Measurements from ENCODE around the gene INO80E.

INO80E gene

DNA sequence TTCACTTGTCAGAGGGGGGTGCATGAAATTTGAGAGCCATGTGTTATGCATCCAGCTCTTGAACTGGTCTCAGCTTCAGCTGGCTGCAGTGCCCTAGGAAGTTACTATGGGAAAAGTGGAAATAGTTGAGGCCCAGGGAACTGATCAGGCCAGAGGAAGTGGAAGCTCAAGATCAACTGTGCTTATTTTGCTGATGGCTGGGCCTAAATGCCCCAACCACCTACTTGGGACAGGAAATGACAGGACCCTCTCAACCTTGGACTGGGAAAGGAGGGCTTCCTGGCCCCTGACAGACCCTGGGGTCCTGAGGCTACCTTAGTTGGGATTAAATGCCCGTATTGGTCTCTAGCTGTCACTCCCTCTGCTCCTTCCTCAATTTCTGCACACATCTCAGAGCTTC, 23.5 kb upstream of the INO80E start:
- no peaks in the 10 kb centered on the region for H3K27me3 ChIP-seq (replicated peaks; ENCODE audit: insufficient read depth, low read length)
- H3K4me3 ChIP-seq (ENCODE audit: low read length), result no peak overlapping the region
- no peak overlapping the region for H3K4me2 ChIP-seq (ENCODE audit: low read depth, low read length)
- no peak for DNase-seq
- H2AFZ ChIP-seq (ENCODE audit: low read length), result no peak overlapping the region
- no peaks in the 10 kb centered on the region for H3F3A ChIP-seq (ENCODE audit: insufficient read depth, low read length)
- H3K79me2 ChIP-seq (ENCODE audit: low read length), result peaks cover 38% of the 10 kb centered on the region
- H3K27ac ChIP-seq (ENCODE audit: low read length), result no peak overlapping the region
- H3K9me3 ChIP-seq (replicated peaks; ENCODE audit: insufficient read depth, low read length), result no peaks in the 10 kb centered on the region
- H3K9me2 ChIP-seq (replicated peaks; ENCODE audit: insufficient read depth, low read length), result no peaks in the 10 kb centered on the region
- no peaks in the 10 kb centered on the region for H4K20me1 ChIP-seq (ENCODE audit: insufficient read depth, low read length)
- peaks cover 19% of the 10 kb centered on the region for H3K4me1 ChIP-seq (ENCODE audit: low read length)
- no peak for TF ChIP-seq EZH2phosphoT487 (IDR thresholded peaks at IDR 0.05; ENCODE audit: low read length)
- TF ChIP-seq, protein P1, sequence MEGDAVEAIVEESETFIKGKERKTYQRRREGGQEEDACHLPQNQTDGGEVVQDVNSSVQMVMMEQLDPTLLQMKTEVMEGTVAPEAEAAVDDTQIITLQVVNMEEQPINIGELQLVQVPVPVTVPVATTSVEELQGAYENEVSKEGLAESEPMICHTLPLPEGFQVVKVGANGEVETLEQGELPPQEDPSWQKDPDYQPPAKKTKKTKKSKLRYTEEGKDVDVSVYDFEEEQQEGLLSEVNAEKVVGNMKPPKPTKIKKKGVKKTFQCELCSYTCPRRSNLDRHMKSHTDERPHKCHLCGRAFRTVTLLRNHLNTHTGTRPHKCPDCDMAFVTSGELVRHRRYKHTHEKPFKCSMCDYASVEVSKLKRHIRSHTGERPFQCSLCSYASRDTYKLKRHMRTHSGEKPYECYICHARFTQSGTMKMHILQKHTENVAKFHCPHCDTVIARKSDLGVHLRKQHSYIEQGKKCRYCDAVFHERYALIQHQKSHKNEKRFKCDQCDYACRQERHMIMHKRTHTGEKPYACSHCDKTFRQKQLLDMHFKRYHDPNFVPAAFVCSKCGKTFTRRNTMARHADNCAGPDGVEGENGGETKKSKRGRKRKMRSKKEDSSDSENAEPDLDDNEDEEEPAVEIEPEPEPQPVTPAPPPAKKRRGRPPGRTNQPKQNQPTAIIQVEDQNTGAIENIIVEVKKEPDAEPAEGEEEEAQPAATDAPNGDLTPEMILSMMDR (IDR thresholded peaks at IDR 0.05; ENCODE audit: low read length), result no peak
- no peaks in the 10 kb centered on the region for H3K36me3 ChIP-seq (replicated peaks; ENCODE audit: insufficient read depth, low read length)
- H3K9ac ChIP-seq (ENCODE audit: low read length), result no peak overlapping the region

DNA sequence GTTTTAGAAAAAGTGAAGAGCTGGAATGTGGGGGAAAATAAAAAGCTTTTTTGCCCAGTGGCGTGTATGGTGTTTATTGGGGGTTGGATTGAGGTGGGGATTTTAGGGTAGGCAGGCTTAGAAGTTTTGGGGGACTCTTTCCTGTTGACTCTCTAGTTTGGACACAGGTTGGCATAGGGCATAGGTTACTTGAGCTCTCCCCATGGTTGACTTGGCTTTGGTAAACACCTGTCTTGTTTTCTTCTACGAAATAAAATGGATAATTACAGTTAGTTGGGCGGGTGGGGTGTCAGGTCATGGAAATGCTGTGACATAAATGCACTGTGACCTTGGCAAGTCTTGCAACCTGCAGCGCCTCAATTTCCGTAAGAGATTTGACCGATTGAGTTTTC, 23.1 kb upstream of the INO80E start:
- peaks cover 19% of the 10 kb centered on the region for H3K4me1 ChIP-seq (ENCODE audit: low read length)
- no peaks in the 10 kb centered on the region for H3K36me3 ChIP-seq (replicated peaks; ENCODE audit: insufficient read depth, low read length)
- H4K20me1 ChIP-seq (ENCODE audit: insufficient read depth, low read length), result no peaks in the 10 kb centered on the region
- H2AFZ ChIP-seq (ENCODE audit: low read length), result peak overlapping the region; percentile 76
- H3K9me2 ChIP-seq (replicated peaks; ENCODE audit: insufficient read depth, low read length), result no peaks in the 10 kb centered on the region
- DNase-seq, result no peak
- TF ChIP-seq EZH2 (optimal IDR thresholded peaks at IDR 0.05; ENCODE audit: low read depth, low read length) (no peak), EZH2phosphoT487 (IDR thresholded peaks at IDR 0.05; ENCODE audit: low read length) (no peak)
- TF ChIP-seq, protein P1 (IDR thresholded peaks at IDR 0.05; ENCODE audit: low read length), result no peak
- H3K4me2 ChIP-seq (ENCODE audit: low read depth, low read length), result peak overlapping the region; percentile 27; the same call in 1 of the 2 replicates
- no peak overlapping the region; the same call in 1 of the 2 replicates for H3K27ac ChIP-seq (ENCODE audit: low read length)
- H3K9ac ChIP-seq (ENCODE audit: low read length), result no peak overlapping the region
- H3K27me3 ChIP-seq (replicated peaks; ENCODE audit: insufficient read depth, low read length), result no peaks in the 10 kb centered on the region
- H3K79me2 ChIP-seq (ENCODE audit: low read length), result peaks cover 43% of the 10 kb centered on the region
- no peaks in the 10 kb centered on the region for H3F3A ChIP-seq (ENCODE audit: insufficient read depth, low read length)
- no peaks in the 10 kb centered on the region for H3K9me3 ChIP-seq (replicated peaks; ENCODE audit: insufficient read depth, low read length)
- no peak overlapping the region for H3K4me3 ChIP-seq (ENCODE audit: low read length)

DNA sequence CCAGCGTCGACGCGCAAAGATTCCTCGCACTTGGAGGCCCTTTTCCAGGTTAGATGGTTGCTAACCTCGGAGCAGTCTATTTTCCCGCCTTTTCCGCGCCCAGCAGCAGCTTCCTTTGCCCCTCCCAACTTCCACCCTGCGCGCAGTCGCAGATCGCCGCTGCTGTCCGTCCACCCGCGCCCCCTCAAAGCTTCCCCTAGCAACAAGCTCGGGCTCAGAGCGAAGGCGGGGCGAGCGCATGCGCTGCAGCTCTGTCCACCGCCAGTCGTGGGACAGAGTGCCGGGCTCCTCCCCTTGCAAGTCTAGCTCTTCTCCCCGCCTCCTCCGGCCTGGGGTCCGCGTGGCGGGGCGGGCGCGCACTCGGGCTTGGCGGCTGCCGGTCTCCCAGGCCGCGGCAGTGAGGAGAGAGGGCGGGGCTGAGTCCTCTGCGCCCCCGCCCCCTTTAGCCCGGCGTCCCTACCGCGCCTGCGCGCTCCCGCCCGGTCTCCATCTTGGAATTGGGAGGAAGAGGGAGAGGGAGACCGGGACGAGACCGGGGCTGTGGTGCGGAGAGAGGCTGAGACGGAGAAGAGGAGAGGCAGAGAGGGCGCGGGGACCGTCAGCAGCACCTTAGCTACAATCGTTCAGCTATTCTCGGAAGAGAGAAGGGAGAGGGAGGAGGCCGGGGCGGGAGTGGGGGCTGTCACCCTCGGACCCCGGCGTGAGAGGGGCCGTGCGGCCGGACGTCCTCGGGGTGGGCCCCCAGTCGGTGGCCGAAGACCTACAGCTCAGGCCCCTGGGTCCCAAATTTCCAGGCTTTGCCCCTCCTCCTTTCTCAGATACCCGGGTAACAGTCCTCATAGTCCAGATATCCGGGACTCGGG, 22.4 kb upstream of the INO80E start, which contains the start of gene TAOK2:
TAOK2 (plus strand) TSS at position 485 of the 863 bp plus-strand sequence. CDS start 3,905 bp downstream, outside the sequence.
- Histone ChIP-seq H3F3A (ENCODE audit: insufficient read depth, low read length) (no peaks in the 10 kb centered on the region), H3K36me3 (replicated peaks; ENCODE audit: insufficient read depth, low read length) (no peaks in the 10 kb centered on the region), H3K27me3 (replicated peaks; ENCODE audit: insufficient read depth, low read length) (no peaks in the 10 kb centered on the region), H4K20me1 (ENCODE audit: insufficient read depth, low read length) (no peaks in the 10 kb centered on the region), H3K9me2 (replicated peaks; ENCODE audit: insufficient read depth, low read length) (no peaks in the 10 kb centered on the region), H3K27ac (ENCODE audit: low read length) (peak within 1 kb of the TSS; percentile 50; the same call in 1 of the 2 replicates), H2AFZ (ENCODE audit: low read length) (peak within 1 kb of the TSS; percentile 97), H3K4me1 (ENCODE audit: low read length) (peaks cover 19% of the 10 kb centered on the region), H3K4me2 (ENCODE audit: low read depth, low read length) (peak within 1 kb of the TSS; percentile 87), H3K9ac (ENCODE audit: low read length) (peak within 1 kb of the TSS; percentile 93), H3K4me3 (ENCODE audit: low read length) (peak within 1 kb of the TSS; percentile 99), H3K9me3 (replicated peaks; ENCODE audit: insufficient read depth, low read length) (no peaks in the 10 kb centered on the region), H3K79me2 (ENCODE audit: low read length) (peaks cover 45% of the 10 kb centered on the region)
- DNase-seq, result peak; percentile 99
- TF ChIP-seq EZH2 (optimal IDR thresholded peaks at IDR 0.05; ENCODE audit: low read depth, low read length), result no peak
- no peak for TF ChIP-seq EZH2phosphoT487 (IDR thresholded peaks at IDR 0.05; ENCODE audit: low read length)
- TF ChIP-seq, protein P1 (IDR thresholded peaks at IDR 0.05; ENCODE audit: low read length), result no peak
